Thyroid gland (tissue), 4 donors: ENCODE results near the gene PLK5. TPM values are rescaled to one million over a fixed set of nuclear protein-coding genes. Genes with fewer than 3 reads are reported as not detected.
A peak's percentile ranks its signal among the peaks of the same experiment; 100 is the strongest.
"Not testable (repeated sequence)": the region's sequence is repeated elsewhere in the genome, so short reads cannot be mapped to it uniquely, and the experiment has no call there.

ENCODE experiments used
- DNase-seq, 2 donors: peaks; one replicate each; pipeline ENCODE4 v3.0.0-alpha.2; 2019
- H3K27ac ChIP-seq, 3 donors: fragments of 200-600 bp; sonication (generic); 1 replicate in 2 of 3; 2 replicates in 1 of 3; pipeline ENCODE4 v1.5.1; 2016 to 2019; ENCODE audit warnings: mild to moderate bottlenecking in 1 of 3, moderate library complexity in 1 of 3
- H3K27me3 ChIP-seq: fragments of 200-600 bp; sonication (generic); one replicate; pipeline ENCODE4 v1.5.1; 2019
- H3K36me3 ChIP-seq, 2 donors: fragments of 200-600 bp; sonication (generic); one replicate each; pipeline ENCODE4 v1.5.1; 2016 to 2019
- H3K4me1 ChIP-seq, 2 donors: fragments of 200-600 bp; sonication (generic); one replicate each; pipeline ENCODE4 v1.5.1; 2017 to 2019
- H3K4me3 ChIP-seq, 3 donors: fragments of 200-600 bp; sonication (generic); replicated peaks in 1 of 3; 1 replicate in 2 of 3; 2 replicates in 1 of 3; pipeline ENCODE4 v1.5.1; 2016; ENCODE audit warnings: mild to moderate bottlenecking in 1 of 3
- H3K9me3 ChIP-seq: fragments of 200-600 bp; sonication (generic); one replicate; pipeline ENCODE4 v1.5.1; 2017
- POLR2A ChIP-seq, 2 donors: fragments of 450-650 bp; IDR thresholded peaks; one replicate each; pipeline ENCODE4 v1.6.1; 2017; ENCODE audit warnings: antibody characterized with exemption in 2 of 2, mild to moderate bottlenecking in 2 of 2, moderate library complexity in 1 of 2
- WGBS, 2 donors: methylation state at CpG; one replicate each; pipeline ENCODE4 v1.1.5; 2017; 5-methylcytosine and 5-hydroxymethylcytosine counted together
- intact Hi-C: fragments of 100-400 bp; cut with DNase I; formaldehyde crosslinking; loops from one replicate; pipeline ENCODE4 v1.15.1; 2023
- total RNA-seq, 4 donors: library from RNA; depleted of rRNA; stranded (reverse); fragments of >200 nt; gene quantifications; one replicate each; pipeline ENCODE4 v1.2.3, GENCODE V29; 2016
- TF ChIP-seq, protein P1 (sequence below), 6 experiments: fragments of 200-600 bp in 3 of 6; fragments of 450-650 bp in 3 of 6; sonication (generic) in 3 of 6; IDR thresholded peaks; one replicate each; pipeline ENCODE4 v1.5.1; 2016 to 2019; ENCODE audit warnings: antibody characterized with exemption in 6 of 6, mild to moderate bottlenecking in 2 of 6, inconsistent platforms in 1 of 6, moderate library complexity in 1 of 6

The PLK5 gene
- total RNA-seq, 4 donors from 2014 or later, result not detected

DNA sequence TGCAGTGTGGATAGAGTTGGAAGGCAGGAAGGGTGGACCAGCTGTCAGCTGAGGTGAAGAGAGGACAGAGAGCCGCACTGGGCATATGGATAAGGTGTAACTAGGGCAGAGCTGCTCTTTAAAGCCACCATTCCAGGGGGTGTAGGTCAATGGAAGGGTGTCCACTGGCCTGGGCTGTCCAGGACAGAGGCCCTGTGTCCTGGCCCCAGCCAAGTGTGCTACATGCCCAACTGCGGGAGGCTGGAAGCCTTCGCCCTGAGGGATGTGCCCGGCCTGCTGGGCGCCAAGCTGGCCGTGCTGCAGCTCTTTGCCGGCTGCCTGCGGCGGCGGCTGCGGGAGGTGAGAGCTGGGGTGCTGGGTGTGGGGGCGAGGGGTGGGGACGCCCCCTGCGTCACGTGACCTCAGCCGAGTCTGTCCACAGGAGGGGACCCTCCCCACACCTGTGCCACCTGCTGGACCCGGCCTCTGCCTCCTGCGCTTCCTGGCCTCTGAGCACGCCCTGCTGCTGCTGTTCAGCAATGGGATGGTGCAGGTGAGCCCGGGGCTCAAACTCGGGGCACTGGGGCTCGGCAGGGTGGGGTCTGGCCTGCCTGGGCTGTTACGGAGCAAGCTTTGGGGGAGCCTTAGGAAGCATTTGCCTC lies 9.8 kb downstream of the PLK5 start:
- Histone ChIP-seq H3K36me3 (no peaks in the 10 kb centered on the region), H3K27ac (no peak overlapping the region), H3K4me3 (no peak overlapping the region), H3K27me3 (no peaks in the 10 kb centered on the region), H3K9me3 (no peaks in the 10 kb centered on the region), H3K4me1 (no peaks in the 10 kb centered on the region)
- 73 to 86% methylated on average over 13 to 22 of the region's 23 CpGs for WGBS, 2 donors
- no peak for TF ChIP-seq POLR2A (IDR thresholded peaks at IDR 0.05)
- TF ChIP-seq, protein P1, sequence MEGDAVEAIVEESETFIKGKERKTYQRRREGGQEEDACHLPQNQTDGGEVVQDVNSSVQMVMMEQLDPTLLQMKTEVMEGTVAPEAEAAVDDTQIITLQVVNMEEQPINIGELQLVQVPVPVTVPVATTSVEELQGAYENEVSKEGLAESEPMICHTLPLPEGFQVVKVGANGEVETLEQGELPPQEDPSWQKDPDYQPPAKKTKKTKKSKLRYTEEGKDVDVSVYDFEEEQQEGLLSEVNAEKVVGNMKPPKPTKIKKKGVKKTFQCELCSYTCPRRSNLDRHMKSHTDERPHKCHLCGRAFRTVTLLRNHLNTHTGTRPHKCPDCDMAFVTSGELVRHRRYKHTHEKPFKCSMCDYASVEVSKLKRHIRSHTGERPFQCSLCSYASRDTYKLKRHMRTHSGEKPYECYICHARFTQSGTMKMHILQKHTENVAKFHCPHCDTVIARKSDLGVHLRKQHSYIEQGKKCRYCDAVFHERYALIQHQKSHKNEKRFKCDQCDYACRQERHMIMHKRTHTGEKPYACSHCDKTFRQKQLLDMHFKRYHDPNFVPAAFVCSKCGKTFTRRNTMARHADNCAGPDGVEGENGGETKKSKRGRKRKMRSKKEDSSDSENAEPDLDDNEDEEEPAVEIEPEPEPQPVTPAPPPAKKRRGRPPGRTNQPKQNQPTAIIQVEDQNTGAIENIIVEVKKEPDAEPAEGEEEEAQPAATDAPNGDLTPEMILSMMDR (IDR thresholded peaks at IDR 0.05), result no peak
- DNase-seq, result no peak
- intact Hi-C loops, result no loop called here

DNA sequence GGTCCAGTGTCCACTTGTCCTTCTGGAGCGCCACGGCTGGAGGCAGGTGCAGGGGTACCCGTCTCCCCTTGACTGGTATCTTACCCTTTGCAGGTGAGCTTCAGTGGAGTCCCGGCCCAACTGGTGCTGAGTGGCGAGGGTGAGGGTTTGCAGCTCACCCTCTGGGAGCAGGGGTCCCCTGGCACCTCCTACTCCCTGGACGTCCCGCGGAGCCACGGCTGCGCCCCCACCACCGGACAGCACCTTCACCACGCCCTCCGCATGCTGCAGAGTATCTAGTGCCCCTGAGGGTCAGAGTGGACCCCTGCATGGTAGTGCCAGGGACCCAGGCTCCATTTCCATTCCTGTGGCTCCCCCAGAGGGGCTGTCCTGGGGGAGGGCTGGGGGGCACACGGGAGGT lies 11.1 kb downstream of the PLK5 start:
- Histone ChIP-seq H3K36me3 (no peaks in the 10 kb centered on the region), H3K4me3 (no peak overlapping the region), H3K4me1 (no peaks in the 10 kb centered on the region), H3K9me3 (no peaks in the 10 kb centered on the region), H3K27me3 (no peaks in the 10 kb centered on the region), H3K27ac (no peak overlapping the region)
- no peak for DNase-seq
- intact Hi-C loops, result no loop called here
- TF ChIP-seq POLR2A (IDR thresholded peaks at IDR 0.05), result no peak
- TF ChIP-seq, protein P1 (IDR thresholded peaks at IDR 0.05), result no peak
- 87% methylated on average over 9 to 10 of the region's 14 CpGs for WGBS, 2 donors

DNA sequence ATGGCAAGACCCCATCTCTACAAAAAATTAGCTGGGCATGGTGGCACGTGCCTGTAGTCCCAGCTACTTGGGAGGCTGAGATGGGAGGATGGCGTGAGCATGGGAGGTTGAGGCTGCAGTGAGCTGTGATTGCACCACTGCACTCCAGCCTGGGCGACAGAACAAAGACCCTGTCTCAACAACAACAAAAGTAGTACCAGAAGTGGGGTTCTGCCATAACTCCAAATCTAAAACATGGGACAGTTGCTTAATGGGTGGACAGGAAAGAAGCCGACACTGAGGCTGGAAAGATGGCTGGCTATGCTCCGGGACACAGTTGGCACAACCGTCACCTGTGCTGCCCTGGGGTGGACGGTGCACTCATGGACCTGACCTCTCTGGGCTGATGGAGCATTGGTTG lies 11.8 kb downstream of the PLK5 start:
- DNase-seq, H3K27me3 ChIP-seq, H3K27ac ChIP-seq, H3K4me3 ChIP-seq, H3K36me3 ChIP-seq, H3K4me1 ChIP-seq, intact Hi-C loops, H3K9me3 ChIP-seq: not testable (repeated sequence)
- 89 to 92% methylated on average over 6 to 7 of the region's 7 CpGs for WGBS, 2 donors

DNA sequence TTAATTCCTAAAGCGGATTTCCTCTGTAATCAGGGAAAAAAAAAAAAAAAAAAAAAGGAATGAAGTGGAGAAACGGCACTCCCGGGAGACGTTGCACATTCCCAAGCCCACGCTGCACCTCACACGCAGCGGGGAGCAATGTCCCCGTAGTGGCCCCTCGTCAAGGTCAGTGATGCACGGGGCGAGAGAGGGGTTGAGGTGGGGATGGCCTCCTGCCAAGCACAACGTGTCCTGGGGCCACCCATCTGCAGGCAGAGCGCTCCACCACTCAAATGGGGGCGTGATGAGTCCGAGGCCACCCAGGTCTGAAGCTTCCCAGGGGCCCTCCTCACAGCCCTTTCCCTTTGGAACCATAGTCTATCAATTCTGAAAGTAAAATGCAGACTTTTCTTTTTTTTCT lies 15.1 kb downstream of the PLK5 start:
- TF ChIP-seq POLR2A (IDR thresholded peaks at IDR 0.05), result no peak
- TF ChIP-seq, protein P1 (IDR thresholded peaks at IDR 0.05), result no peak
- H3K27ac ChIP-seq, result no peak overlapping the region
- H3K36me3 ChIP-seq, result no peaks in the 10 kb centered on the region
- no peaks in the 10 kb centered on the region for H3K27me3 ChIP-seq
- H3K4me1 ChIP-seq, result no peaks in the 10 kb centered on the region
- no peaks in the 10 kb centered on the region for H3K9me3 ChIP-seq
- intact Hi-C loops, result no loop called here
- peak in 1 of 2 donors; percentile 8 for DNase-seq
- H3K4me3 ChIP-seq, result no peak overlapping the region
- WGBS, 2 donors, result 8 to 15% methylated on average over 15 of the region's 15 CpGs

DNA sequence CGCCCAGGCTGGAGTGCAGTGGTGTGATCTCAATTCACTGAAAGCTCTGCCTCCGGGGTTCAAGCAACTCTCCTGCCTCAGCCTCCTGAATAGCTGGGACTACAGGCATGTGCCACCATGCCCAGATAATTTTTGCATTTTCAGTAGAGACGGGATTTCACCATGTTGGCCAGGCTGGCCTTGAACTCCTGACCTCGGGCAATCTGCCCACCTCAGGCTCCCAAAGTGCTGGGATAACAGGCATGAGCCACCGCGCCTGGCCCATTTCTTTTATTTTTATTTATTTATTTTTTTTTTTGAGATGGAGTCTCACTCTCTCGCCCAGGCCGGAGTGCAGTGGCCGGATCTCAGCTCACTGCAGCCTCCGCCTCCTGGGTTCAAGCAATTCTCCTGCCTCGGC lies 15.9 kb downstream of the PLK5 start:
- H3K27me3 ChIP-seq, H3K9me3 ChIP-seq, H3K4me3 ChIP-seq, H3K36me3 ChIP-seq, H3K27ac ChIP-seq, DNase-seq, H3K4me1 ChIP-seq: not testable (repeated sequence)
- intact Hi-C loops, result loop anchor here (5.0 kb wide), 1 partner anchor 228 kb away; no protein-coding TSS in a partner anchor
- 87% methylated on average over 11 of the region's 11 CpGs for WGBS, 2 donors

DNA sequence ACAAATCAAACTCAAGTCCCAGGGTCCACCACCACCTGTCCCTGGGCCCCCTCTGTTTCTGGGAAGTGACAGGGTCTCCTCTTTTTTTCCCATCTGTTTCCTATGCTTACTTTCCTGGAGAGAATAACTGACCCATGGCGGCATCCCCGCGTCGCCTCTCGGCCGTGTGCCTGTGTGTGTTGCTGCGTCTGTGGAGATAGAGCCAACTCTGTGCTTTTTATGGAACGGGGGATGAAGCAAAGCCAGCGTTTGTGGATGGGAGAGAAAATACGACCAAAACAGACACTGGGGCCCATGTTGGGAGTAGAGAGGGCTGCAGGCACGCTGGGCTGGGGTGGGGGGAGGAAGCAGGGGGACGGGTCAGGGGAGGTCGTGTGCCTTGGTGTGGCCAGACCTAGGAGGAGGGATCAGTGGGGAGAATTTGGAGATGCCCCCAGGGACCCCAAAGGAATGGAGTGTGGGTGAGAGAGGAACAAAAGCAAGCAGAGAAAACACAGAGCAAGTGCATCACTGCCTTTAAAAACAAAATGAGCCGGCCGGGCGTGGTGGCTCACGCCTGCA lies 16.6 kb downstream of the PLK5 start:
- no peaks in the 10 kb centered on the region for H3K27me3 ChIP-seq
- intact Hi-C loops, result loop anchor here (5.0 kb wide), 1 partner anchor 227 kb away; no protein-coding TSS in a partner anchor
- WGBS, 2 donors, result 20 to 39% methylated on average over 17 of the region's 17 CpGs

More for the DNA sequence above, 16.6 kb downstream of the PLK5 start:
- Histone ChIP-seq H3K27ac (no peak overlapping the region), H3K4me1 (no peaks in the 10 kb centered on the region), H3K4me3 (no peak overlapping the region), H3K9me3 (no peaks in the 10 kb centered on the region), H3K36me3 (no peaks in the 10 kb centered on the region)
- TF ChIP-seq POLR2A (IDR thresholded peaks at IDR 0.05), result no peak
- TF ChIP-seq, protein P1 (IDR thresholded peaks at IDR 0.05), result no peak
- no peak for DNase-seq
